Neural cell (in vitro differentiated cells): ENCODE data around the gene TTC39B. TPM values are rescaled to one million over a fixed set of nuclear protein-coding genes. Genes with fewer than 3 reads are reported as not detected.

Source experiments
- H2AFZ ChIP-seq: fragments of 200-600, 300-800 bp; sonication (generic), shearing (Covaris generic); 2 replicates; pipeline ENCODE4 v1.6.0; 2014; ENCODE audit warnings: low read depth, mild to moderate bottlenecking, antibody characterized with exemption, low read length, moderate library complexity
- H3F3A ChIP-seq: fragments of 200-600 bp; shearing (Covaris generic); 2 replicates; pipeline ENCODE4 v1.6.1; 2016; ENCODE audit warnings: mild to moderate bottlenecking, moderate library complexity, mixed read lengths, antibody characterized with exemption, low read length; ENCODE audit not compliant: insufficient read depth, poor library complexity, severe bottlenecking
- H3K27ac ChIP-seq: fragments of 200-600, 300-800 bp; sonication (generic), shearing (Covaris generic); 2 replicates; pipeline ENCODE4 v1.5.1; 2014; ENCODE audit warnings: mild to moderate bottlenecking, low read length, moderate library complexity
- H3K27me3 ChIP-seq: fragments of 300-800, 200-600 bp; sonication (generic), shearing (Covaris generic); 2 replicates; pipeline ENCODE4 v1.6.0; 2014; ENCODE audit warnings: mild to moderate bottlenecking, low read depth, low read length, moderate library complexity; ENCODE audit not compliant: insufficient read depth
- H3K36me3 ChIP-seq: fragments of 300-800, 200-600 bp; sonication (generic), shearing (Covaris generic); 2 replicates; pipeline ENCODE4 v1.5.1; 2014; ENCODE audit warnings: mild to moderate bottlenecking, antibody characterized with exemption, low read length, moderate library complexity; ENCODE audit not compliant: insufficient read depth
- H3K4me2 ChIP-seq: fragments of 300-800, 200-600 bp; sonication (generic), shearing (Covaris generic); 2 replicates; pipeline ENCODE4 v1.6.0; 2014; ENCODE audit warnings: mild to moderate bottlenecking, low read length
- H3K4me3 ChIP-seq: fragments of 300-800, 200-600 bp; sonication (generic), shearing (Covaris generic); 2 replicates; pipeline ENCODE4 v1.5.1; 2014; ENCODE audit warnings: mild to moderate bottlenecking, low read length, moderate library complexity
- H3K79me2 ChIP-seq: fragments of 200-600 bp; shearing (Covaris generic); replicated peaks from 2 replicates; pipeline ENCODE4 v1.6.0; 2014; ENCODE audit warnings: mild to moderate bottlenecking, low read length, moderate library complexity; ENCODE audit not compliant: insufficient read depth
- H3K9ac ChIP-seq: fragments of 300-800, 200-600 bp; sonication (generic), shearing (Covaris generic); 2 replicates; pipeline ENCODE4 v1.6.1; 2016; ENCODE audit warnings: mild to moderate bottlenecking, low read length, mixed read lengths
- H3K9me2 ChIP-seq: fragments of 200-600 bp; shearing (Covaris generic); 2 replicates; pipeline ENCODE4 v1.6.1; 2016; ENCODE audit warnings: mild to moderate bottlenecking, low read length, mixed read lengths; ENCODE audit not compliant: insufficient read depth
- H3K9me3 ChIP-seq: fragments of 200-600, 300-800 bp; sonication (generic), shearing (Covaris generic); 2 replicates; pipeline ENCODE4 v1.6.1; 2016; ENCODE audit warnings: mild to moderate bottlenecking, mixed run types, low read length, moderate library complexity, mixed read lengths
- H4K20me1 ChIP-seq: fragments of 200-600 bp; shearing (Covaris generic); 2 replicates; pipeline ENCODE4 v1.6.1; 2016; ENCODE audit warnings: mild to moderate bottlenecking, mixed run types; ENCODE audit not compliant: insufficient read depth
- EP300 ChIP-seq: fragments of 450-650 bp; conservative IDR thresholded peaks from 2 replicates; pipeline ENCODE4 v1.6.1; 2014; ENCODE audit warnings: antibody characterized with exemption, mild to moderate bottlenecking, moderate library complexity; ENCODE audit not compliant: poor library complexity, severe bottlenecking
- EZH2 ChIP-seq: fragments of 200-600, 300-800 bp; shearing (Covaris generic), sonication (generic); IDR thresholded peaks from 2 replicates; pipeline ENCODE4 v1.6.1; 2014; ENCODE audit warnings: antibody characterized with exemption, low read length, borderline replicate concordance, mild to moderate bottlenecking; ENCODE audit not compliant: insufficient read depth, poor library complexity, severe bottlenecking
- MXI1 ChIP-seq: fragments of 450-650 bp; conservative IDR thresholded peaks from 2 replicates; pipeline ENCODE4 v1.6.1; 2014; ENCODE audit warnings: antibody characterized with exemption, mild to moderate bottlenecking; ENCODE audit not compliant: poor library complexity, severe bottlenecking
- POLR2AphosphoS5 ChIP-seq: IDR thresholded peaks from 2 replicates; pipeline ENCODE4 v1.6.1; 2012
- RAD21 ChIP-seq: fragments of 450-650 bp; conservative IDR thresholded peaks from 2 replicates; pipeline ENCODE4 v1.6.1; 2014; ENCODE audit warnings: antibody characterized with exemption, mild to moderate bottlenecking, moderate library complexity
- SMC3 ChIP-seq: fragments of 450-650 bp; conservative IDR thresholded peaks from 2 replicates; pipeline ENCODE4 v1.6.1; 2014; ENCODE audit warnings: antibody characterized with exemption, mild to moderate bottlenecking, moderate library complexity; ENCODE audit not compliant: poor library complexity
- TAF1 ChIP-seq: IDR thresholded peaks from 2 replicates; pipeline ENCODE4 v1.6.1; 2012; ENCODE audit warnings: low read depth
- polyA plus RNA-seq: library from polyadenylated mRNA; depleted of rRNA; stranded (reverse); fragments of >200 nt; gene quantifications from 2 replicates; pipeline ENCODE4 v1.2.3, GENCODE V29; 2014
- TF ChIP-seq, protein P1 (sequence below): IDR thresholded peaks from 2 replicates; pipeline ENCODE4 v1.6.1; 2012; ENCODE audit warnings: borderline replicate concordance
- TF ChIP-seq, protein P2 (sequence below): fragments of 450-650 bp; IDR thresholded peaks from 2 replicates; pipeline ENCODE4 v1.5.1; 2014; ENCODE audit warnings: antibody characterized with exemption, mild to moderate bottlenecking, moderate library complexity; ENCODE audit not compliant: poor library complexity, severe bottlenecking

The TTC39B gene
- polyA plus RNA-seq, 1 donor from 2014 or later: 2.8 TPM

DNA sequence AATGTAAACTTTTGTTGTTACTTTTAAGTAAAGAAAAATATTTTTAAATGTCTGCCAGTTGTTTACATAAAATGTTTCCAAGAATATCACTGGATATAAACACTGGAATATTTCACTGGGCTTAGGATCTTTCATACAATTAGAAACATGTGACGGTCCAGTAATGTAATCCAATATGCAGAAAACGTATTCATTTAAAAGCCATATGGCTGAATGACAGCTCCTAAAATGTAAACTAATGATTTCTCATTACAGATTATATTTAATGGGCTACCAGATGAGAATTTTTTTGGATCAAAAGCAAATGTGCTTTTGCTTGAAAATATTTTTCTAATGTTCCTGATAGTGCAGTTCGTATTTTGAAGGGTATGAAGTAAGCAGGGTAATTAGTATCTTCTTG is 124.3 kb downstream of the TTC39B start:
- TF ChIP-seq MXI1: no peak
- no peak for TF ChIP-seq POLR2AphosphoS5
- TF ChIP-seq, protein P1, sequence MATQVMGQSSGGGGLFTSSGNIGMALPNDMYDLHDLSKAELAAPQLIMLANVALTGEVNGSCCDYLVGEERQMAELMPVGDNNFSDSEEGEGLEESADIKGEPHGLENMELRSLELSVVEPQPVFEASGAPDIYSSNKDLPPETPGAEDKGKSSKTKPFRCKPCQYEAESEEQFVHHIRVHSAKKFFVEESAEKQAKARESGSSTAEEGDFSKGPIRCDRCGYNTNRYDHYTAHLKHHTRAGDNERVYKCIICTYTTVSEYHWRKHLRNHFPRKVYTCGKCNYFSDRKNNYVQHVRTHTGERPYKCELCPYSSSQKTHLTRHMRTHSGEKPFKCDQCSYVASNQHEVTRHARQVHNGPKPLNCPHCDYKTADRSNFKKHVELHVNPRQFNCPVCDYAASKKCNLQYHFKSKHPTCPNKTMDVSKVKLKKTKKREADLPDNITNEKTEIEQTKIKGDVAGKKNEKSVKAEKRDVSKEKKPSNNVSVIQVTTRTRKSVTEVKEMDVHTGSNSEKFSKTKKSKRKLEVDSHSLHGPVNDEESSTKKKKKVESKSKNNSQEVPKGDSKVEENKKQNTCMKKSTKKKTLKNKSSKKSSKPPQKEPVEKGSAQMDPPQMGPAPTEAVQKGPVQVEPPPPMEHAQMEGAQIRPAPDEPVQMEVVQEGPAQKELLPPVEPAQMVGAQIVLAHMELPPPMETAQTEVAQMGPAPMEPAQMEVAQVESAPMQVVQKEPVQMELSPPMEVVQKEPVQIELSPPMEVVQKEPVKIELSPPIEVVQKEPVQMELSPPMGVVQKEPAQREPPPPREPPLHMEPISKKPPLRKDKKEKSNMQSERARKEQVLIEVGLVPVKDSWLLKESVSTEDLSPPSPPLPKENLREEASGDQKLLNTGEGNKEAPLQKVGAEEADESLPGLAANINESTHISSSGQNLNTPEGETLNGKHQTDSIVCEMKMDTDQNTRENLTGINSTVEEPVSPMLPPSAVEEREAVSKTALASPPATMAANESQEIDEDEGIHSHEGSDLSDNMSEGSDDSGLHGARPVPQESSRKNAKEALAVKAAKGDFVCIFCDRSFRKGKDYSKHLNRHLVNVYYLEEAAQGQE: no peak
- no peak for TF ChIP-seq SMC3
- TF ChIP-seq EZH2: no peak
- H3K4me2 ChIP-seq: peak overlapping the region; percentile 28
- H3K4me3 ChIP-seq: no peak overlapping the region
- no peaks in the 10 kb centered on the region for H3K9me2 ChIP-seq
- H3F3A ChIP-seq: peaks cover 7% of the 10 kb centered on the region
- no peaks in the 10 kb centered on the region for H3K9me3 ChIP-seq
- H4K20me1 ChIP-seq: no peaks in the 10 kb centered on the region
- no peaks in the 10 kb centered on the region for H3K79me2 ChIP-seq
- H3K36me3 ChIP-seq: no peaks in the 10 kb centered on the region
- peak overlapping the region; percentile 2 for H2AFZ ChIP-seq
- H3K27me3 ChIP-seq: no peaks in the 10 kb centered on the region
- H3K27ac ChIP-seq: peak overlapping the region; percentile 76
- no peak overlapping the region for H3K9ac ChIP-seq

DNA sequence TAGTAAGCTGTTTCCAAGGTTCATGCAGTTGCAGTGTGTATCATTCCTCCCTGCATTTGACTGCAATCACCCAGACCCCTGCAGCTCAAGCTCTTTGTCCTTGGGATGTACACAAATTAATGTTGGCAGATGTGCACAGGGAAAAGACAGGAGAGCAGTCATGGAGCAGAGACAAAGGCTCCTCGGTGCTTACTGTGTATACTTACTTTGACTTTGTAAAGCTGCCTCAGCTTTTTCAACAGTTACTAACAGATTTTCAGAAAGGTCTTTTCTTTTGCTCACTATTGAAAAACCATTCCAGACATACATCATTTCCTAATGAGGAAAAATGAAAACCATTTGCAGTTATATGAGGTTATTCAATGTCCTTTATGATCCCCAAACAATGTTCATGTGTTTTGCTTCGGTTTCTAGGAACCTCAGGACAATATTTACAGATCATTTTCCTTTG is 124.9 kb downstream of the TTC39B start:
- TF ChIP-seq, protein P1: peak; percentile 95
- TF ChIP-seq TAF1 (no peak), EP300 (peak; percentile 86), POLR2AphosphoS5 (peak; percentile 90), RAD21 (no peak), EZH2 (no peak), MXI1 (peak; percentile 37), SMC3 (no peak)
- TF ChIP-seq, protein P2, sequence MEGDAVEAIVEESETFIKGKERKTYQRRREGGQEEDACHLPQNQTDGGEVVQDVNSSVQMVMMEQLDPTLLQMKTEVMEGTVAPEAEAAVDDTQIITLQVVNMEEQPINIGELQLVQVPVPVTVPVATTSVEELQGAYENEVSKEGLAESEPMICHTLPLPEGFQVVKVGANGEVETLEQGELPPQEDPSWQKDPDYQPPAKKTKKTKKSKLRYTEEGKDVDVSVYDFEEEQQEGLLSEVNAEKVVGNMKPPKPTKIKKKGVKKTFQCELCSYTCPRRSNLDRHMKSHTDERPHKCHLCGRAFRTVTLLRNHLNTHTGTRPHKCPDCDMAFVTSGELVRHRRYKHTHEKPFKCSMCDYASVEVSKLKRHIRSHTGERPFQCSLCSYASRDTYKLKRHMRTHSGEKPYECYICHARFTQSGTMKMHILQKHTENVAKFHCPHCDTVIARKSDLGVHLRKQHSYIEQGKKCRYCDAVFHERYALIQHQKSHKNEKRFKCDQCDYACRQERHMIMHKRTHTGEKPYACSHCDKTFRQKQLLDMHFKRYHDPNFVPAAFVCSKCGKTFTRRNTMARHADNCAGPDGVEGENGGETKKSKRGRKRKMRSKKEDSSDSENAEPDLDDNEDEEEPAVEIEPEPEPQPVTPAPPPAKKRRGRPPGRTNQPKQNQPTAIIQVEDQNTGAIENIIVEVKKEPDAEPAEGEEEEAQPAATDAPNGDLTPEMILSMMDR: no peak

More for the DNA sequence above, 124.9 kb downstream of the TTC39B start:
- H3K27me3 ChIP-seq: no peaks in the 10 kb centered on the region
- peak overlapping the region; percentile 36 for H3K9ac ChIP-seq
- no peak overlapping the region for H2AFZ ChIP-seq
- no peaks in the 10 kb centered on the region for H3K36me3 ChIP-seq
- peaks cover 7% of the 10 kb centered on the region for H3F3A ChIP-seq
- H3K9me2 ChIP-seq: no peaks in the 10 kb centered on the region
- no peaks in the 10 kb centered on the region for H3K79me2 ChIP-seq
- H3K27ac ChIP-seq: peak overlapping the region; percentile 76
- H3K4me3 ChIP-seq: peak overlapping the region; percentile 24
- peak overlapping the region; percentile 28 for H3K4me2 ChIP-seq
- no peaks in the 10 kb centered on the region for H3K9me3 ChIP-seq
- H4K20me1 ChIP-seq: no peaks in the 10 kb centered on the region
